ENCODE measurements around the gene NCEH1.

GRCh38 chr3:172615296-172615695 is 95.6 kb downstream of the NCEH1 start:
- TF ChIP-seq CTCF (IDR thresholded peaks at IDR 0.05; ENCODE audit: borderline replicate concordance, extremely low read depth, low read length, poor library complexity, severe bottlenecking) (no peak), EZH2 (IDR thresholded peaks at IDR 0.05; ENCODE audit: borderline replicate concordance, low read depth, low read length, severe bottlenecking) (no peak)

All from DND-41 (cell line).